Left ventricle myocardium superior (tissue), 1 donor: ENCODE results near the gene C1orf210. TPM values are rescaled to one million over a fixed set of nuclear protein-coding genes. Genes with fewer than 3 reads are reported as not detected.
A peak's percentile ranks its signal among the peaks of the same experiment; 100 is the strongest.

ENCODE experiments used
- ATAC-seq: fragments of 200-7000 bp; cut with Tn5 transposase; one replicate; pipeline ENCODE4 v1.9.1; 2020; ENCODE audit warnings: mild to moderate bottlenecking, moderate library complexity
- DNase-seq: peaks from one replicate; pipeline ENCODE4 v3.0.0-alpha.2; 2020
- intact Hi-C: fragments of 100-400 bp; cut with micrococcal nuclease; formaldehyde crosslinking; loops from one replicate; pipeline ENCODE4 v1.11.0; 2022
- total RNA-seq: library from RNA; stranded (reverse); fragmentation: NEBNext Ultra II Directional; extraction: Animal tissue kit (Norgen Biotek cat#: 25700); gene quantifications from one replicate; pipeline ENCODE4 v1.2.1, GENCODE V29; 2021
- donor health status: DM: no; HTN: yes; CAD: no; lungs with severe emphysema.

Gene C1orf210
- total RNA-seq, 1 donor from 2014 or later: not detected

DNA sequence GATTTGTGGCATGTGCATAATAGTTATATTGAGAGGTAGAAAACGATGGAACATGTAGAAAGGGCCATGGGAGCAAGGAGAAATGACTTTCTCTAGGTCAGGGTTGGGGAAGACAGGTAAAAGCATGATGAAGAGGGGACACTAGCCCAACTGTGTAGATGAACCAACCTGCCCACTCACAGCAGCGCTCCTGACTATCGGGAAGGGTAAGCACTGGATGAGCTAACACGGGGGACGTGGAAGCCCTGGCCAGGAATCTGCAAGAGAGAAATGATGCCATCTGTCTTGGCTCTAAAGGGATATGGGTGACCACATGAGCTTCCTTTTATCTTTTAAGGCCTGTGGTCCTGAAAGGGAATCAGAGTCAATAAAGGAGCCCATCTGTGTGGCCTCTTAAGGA, 51.8 kb downstream of the C1orf210 start:
- DNase-seq (no peak), ATAC-seq (no peak)
- intact Hi-C loops: no loop called here

DNA sequence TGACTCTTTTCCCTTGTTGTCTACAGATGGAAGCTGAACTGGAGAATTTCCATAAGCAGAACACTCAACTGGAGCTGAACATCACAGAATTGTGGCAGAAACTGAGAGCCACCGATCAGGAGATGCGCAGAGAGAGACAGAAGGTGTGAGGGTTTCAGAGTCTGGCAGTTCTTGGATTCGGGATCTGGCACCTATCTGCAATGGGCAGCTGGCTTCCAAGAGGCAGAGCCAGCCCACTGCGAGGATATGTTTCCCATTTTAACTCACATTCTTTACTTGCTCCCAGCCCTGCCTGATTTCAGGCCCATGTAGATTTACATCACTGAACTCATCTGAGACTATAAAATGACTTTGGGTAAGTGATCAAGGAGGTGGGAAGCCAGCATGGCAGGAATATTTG, 52.9 kb downstream of the C1orf210 start:
- ATAC-seq: peak; percentile 28
- no peak for DNase-seq
- intact Hi-C loops: no loop called here

DNA sequence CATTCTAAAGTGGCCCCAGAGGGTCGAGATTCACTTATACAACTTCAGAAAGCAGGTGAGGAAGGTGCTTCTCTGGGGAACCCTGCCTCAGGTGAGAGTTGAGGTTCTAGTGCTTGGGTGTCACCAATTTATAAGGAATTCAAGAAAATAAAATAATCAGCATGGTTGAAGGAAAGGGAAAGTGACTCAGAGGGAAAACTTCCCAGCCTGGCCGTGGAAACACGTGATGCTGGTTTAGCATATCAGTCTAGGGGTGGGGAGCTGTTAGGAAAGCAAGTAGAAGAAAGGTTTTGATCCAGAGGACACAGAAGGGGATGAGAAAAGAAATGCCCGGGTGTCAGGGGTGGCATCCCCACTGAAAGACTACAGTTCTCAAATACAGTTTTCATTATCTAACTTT, 53.3 kb downstream of the C1orf210 start:
- intact Hi-C loops: no loop called here
- DNase-seq (no peak), ATAC-seq (no peak)

Other genes starting within 250 kb of the C1orf210 start
- 28.8 TPM for gene EBNA1BP2, start 113.3 kb downstream of the C1orf210 start, total RNA-seq
- not detected for gene CFAP57, start 113.3 kb downstream of the C1orf210 start, total RNA-seq
- gene TMEM125, start 15.6 kb downstream of the C1orf210 start, total RNA-seq: not detected
- 21.9 TPM for gene TIE1, start 15.4 kb upstream of the C1orf210 start, total RNA-seq
- 0.40 TPM for gene MPL, start 52.2 kb upstream of the C1orf210 start, total RNA-seq
- 1.3 TPM for gene CDC20, start 73.4 kb upstream of the C1orf210 start, total RNA-seq
- gene ELOVL1, start 82.4 kb upstream of the C1orf210 start, total RNA-seq: 30.2 TPM
- 16.0 TPM for gene MED8, start 104.2 kb upstream of the C1orf210 start, total RNA-seq
- 27.0 TPM for gene SZT2, start 104.3 kb upstream of the C1orf210 start, total RNA-seq
- 23.4 TPM for gene HYI, start 168.3 kb upstream of the C1orf210 start, total RNA-seq
- 7.0 TPM for gene PTPRF, start 245.3 kb upstream of the C1orf210 start, total RNA-seq